IPS-18c (cell line): Measurements from ENCODE around the gene DHCR24.

Experiments
- H3K4me3 ChIP-seq: 2 replicates; pipeline ENCODE4 v1.7.0; 2013; ENCODE audit warnings: low read depth, mild to moderate bottlenecking, low read length, moderate library complexity; ENCODE audit not compliant: insufficient read depth
- H3K9me3 ChIP-seq: one replicate; pipeline ENCODE4 v1.6.1; 2013; ENCODE audit warnings: mild to moderate bottlenecking, low read length, moderate library complexity; ENCODE audit not compliant: control insufficient read depth, insufficient read depth

Gene DHCR24

DNA sequence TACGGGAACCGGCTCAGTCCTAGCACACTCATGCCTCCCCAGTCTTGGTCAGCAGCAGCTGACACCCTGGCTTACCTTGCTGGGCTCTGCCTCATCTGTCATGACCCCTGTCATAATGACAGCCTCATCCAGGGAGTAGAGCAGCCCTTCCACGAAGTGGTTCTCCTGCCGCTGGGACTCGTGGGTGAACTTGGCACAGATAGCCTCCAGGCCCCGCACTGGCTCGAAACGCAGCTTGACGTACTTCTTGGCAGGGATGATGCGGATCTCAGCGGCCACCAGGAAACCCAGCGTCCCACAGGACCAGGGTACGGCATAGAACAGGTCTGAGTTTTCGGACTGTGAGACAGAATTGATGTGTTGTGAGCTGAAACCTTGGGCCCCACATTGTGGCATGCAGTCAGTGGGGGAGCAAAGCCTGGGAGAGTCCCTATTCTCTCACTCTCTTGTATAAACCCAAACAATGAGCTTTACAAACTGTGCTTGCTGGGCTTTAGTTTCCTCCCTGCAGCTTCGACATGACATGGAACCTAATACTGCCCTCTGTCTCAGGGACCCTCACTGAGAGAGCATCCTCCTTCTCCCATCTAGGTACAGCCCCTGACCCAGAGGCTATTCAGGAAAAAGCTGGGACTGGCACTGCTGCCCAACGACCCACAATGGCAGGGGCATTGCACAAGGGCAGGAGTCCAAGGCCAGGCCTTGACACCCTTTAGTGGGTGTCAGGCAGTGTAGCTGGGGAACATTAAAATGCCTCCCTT is 15.5 kb downstream of the DHCR24 start:
- Histone ChIP-seq H3K4me3 (no peak overlapping the region), H3K9me3 (no peaks in the 10 kb centered on the region)

DNA sequence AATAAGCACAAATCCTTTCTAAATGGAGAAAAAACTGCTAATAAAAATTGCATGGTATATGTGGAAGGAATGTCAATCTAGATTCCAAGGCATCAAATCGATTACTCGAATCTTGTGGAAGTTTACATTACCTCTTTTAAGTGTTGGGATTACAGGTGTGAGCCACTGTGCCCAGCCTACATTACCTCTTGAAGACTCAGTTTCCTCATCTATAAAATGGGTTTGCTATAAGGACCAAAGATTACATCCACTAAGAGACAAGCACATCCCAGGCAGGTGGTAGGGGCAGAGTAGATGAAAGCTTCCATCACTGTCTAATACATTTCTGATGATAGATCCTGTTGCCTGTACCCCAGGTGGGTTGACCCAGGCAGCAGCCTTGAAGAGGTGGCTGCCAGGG is 16.1 kb downstream of the DHCR24 start:
- Histone ChIP-seq H3K4me3 (no peak overlapping the region), H3K9me3 (no peaks in the 10 kb centered on the region)

DNA sequence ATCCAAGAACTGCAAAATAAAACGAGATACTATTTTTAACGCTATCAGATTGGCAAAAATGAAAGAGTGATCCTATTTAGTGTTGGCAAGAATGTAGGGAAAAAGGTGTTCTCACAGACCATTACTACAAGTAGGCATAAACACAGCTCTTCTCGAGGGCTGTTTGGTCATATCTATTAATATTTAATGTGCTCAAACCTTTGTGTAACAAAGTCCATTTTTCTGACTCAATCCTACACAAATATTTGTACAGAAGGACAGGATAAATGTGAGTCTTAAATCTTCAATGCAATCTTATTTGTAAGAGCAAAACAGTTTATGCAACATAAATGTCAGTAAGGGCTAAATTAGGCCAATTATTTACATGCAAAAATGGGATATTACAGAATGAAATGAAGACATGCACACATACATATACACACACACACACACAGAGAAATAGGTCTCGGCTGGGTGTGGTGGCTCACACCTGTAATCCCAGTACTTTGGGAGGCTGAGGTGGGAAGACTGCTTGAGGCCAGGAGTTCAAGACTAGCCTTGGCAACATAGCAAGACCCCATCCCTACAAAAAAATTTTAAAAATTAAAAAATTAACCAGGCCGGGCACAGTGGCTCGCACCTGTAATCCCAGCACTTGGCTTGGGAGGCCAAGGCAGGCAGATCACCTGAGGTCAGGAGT is 17.7 kb downstream of the DHCR24 start:
- Histone ChIP-seq H3K9me3 (no peaks in the 10 kb centered on the region), H3K4me3 (no peak overlapping the region)

DNA sequence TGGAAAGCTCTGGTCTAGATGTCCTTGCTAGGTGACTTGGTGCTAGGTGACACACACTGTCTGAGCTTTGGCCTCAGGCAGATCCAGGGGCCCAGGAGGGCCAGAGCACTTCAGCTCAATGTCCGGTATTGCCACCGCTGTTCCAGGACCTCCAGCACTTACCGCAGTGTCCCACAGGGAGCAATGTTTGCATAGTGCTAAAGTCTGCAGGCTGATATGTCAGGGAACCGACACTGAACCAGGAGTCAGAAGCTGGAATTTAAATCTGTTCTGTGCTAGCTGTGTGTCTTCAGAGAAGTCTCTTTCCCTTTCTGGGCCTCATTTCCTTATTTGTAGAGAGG is 19.3 kb downstream of the DHCR24 start:
- H3K9me3 ChIP-seq, result no peaks in the 10 kb centered on the region
- H3K4me3 ChIP-seq, result no peak overlapping the region

DNA sequence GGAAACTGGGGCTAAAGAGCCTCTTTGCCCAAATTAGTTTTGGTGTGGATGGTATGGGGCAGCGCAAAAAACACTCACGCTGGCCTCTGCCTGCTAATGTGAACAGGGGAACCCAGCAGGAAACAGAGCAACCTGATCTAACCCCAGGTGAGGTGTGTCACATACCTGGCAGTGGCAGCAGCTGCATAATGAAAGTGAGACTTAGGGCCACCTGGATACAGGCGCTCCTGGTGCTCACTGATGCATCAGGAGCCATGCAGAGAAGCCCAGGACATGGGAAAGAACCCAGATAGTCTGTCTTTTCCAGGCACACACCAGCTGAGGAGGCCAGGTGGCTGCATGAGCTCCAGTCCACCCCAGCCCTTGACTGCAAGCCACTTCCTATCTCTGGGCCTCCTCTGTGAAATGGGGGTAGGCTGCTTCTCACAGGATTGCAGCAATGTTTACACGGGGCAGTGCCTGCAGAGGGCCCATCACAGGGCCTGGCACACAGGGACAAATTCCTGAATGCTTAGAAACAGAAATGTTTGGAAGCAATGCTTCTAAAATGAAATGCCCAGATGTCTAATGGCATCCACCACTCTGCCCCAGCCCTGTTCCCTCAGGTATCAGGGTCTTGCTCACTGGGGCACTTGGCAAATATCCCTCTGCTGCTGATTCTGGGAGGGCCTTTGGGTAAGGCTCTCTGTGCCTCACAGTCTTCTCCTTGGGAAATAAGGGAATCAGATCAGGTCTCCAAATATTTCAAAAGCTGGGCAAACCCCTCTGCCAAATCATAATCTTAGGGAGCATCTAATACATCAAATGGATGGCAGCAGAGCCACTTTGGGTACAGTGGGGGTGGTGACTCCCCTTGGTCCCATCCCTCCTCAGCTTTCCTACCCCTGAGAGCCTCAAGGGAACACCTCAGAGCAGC is 19.9 kb downstream of the DHCR24 start:
- Histone ChIP-seq H3K4me3 (no peak overlapping the region), H3K9me3 (peaks cover 2% of the 10 kb centered on the region)

DNA sequence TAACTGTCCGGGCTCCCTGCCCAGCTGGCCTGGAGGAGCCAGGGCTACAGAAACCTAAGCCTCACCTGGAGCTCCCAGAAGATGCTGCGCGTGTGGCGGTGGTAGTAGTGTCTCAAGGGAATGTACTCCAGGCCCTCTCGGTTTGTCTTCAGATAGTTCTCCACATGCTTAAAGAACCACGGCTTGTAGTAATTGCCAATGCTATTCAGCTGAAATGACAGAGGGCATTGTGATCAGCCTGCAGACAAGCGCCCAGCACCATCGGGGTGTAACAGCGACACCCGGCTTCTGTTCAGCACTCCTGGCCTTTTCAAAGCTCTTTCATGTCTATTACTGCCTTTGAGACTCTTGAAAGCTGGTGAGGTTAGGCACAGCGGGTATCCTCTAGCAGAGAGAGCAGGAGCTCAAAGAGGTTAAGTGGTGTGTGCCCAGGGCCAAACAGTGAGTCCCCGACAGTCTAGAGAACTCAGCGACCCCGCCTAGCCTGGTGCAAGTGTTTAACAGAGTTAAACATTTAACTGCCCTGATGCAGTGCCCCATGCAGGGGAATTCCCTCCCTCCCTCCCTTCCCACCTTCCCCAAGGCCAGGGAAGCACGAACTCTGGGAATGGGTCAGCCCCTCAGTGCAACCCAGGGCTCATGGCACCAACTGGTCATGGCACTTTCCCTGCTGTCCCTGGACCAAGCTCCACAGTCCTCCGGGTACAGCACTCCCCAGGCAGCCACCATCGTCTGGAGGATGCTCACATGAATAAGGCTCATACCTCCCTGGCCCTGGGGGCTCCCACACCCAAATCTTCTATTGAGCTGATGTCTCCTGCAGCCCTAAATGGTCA is 21.5 kb downstream of the DHCR24 start:
- Histone ChIP-seq H3K4me3 (no peak overlapping the region), H3K9me3 (peaks cover 2% of the 10 kb centered on the region)

DNA sequence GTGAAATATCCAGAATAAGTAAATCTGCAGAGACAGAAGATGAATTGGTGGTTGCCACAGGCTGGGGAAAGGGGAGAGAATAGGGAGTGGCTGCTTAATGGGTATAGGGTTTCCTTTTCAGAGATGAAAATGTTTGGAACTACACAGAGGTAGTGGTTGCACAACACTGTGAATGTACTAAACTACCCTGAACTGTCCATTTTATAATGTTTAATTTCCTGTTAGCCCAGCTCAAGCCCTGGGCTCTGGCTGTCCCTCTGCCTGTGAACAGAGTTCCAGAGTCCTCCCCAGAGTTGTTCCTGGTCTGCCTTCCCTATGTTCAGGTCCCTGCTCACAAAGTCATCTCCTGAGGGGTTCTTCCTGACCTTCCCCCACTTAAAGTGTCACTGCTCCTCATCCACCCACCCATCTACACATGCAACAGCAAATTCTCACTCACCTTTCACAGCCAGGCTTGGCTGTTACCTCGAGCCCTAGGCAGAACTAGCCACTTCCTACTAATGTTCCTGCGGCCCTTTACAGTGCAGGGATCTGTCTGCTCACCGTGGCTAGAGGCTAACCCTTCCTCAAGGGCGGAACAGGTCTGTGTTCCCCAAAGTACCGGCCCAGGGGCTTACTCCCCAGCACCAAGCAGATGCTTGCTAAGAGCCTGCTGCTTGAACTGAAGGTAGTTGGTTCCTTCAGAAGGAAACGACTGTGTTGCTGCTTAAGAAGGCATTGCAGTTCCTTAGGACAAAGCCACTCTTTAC is 22.4 kb downstream of the DHCR24 start:
- H3K4me3 ChIP-seq, result no peak overlapping the region
- peaks cover 2% of the 10 kb centered on the region for H3K9me3 ChIP-seq

DNA sequence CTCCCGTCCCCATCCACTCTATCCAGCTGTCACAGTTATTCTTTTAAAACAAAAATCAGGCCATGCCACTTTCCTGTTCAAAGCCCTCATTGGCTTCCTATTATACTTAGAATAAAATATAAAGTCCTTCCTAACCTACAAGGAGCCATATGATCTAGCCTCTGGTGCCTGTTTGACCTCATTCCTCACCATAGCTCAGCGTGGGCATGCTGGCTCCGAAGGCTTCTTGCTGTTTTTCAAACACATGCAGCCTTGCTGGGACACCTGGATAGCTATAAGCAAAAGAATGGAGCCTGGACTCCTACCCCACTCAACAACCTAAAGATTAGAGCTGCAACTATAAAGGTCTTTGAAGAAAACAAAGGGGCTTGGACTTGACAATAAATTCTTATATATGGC is 23.7 kb downstream of the DHCR24 start:
- Histone ChIP-seq H3K4me3 (no peak overlapping the region), H3K9me3 (peaks cover 2% of the 10 kb centered on the region)

DNA sequence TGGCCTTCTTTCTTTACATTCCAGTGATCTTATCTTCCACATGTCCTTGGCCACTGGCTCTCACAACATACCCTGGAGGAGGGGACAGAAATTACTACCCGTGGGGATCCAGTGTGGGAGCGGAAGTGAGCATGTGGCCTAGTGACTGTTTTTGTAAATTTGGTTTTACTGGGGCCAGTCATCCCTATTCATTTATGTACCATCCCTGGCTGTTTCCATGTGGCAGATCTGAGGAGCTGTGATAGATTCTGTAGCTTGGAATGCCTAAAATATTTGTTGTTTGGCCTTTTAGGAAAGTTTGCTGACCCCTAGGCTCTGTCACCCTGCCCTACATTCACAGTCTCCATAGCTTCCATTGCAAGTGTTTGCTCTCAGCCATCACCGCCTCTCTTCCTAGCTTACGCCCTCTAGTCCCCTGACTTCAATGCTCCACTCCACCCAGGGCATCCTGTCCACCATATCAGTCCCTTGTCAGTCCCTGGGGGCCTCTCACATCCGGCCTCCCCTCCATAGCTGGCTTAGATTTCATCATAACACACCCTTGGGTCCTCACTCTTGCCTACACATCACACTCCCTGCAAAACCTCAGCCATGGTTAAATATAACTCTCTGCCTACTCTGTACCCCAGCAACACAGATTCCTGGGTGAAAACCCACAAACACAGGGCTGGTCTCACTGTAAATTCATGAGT is 25.8 kb downstream of the DHCR24 start:
- Histone ChIP-seq H3K9me3 (peaks cover 2% of the 10 kb centered on the region), H3K4me3 (no peak overlapping the region)

DNA sequence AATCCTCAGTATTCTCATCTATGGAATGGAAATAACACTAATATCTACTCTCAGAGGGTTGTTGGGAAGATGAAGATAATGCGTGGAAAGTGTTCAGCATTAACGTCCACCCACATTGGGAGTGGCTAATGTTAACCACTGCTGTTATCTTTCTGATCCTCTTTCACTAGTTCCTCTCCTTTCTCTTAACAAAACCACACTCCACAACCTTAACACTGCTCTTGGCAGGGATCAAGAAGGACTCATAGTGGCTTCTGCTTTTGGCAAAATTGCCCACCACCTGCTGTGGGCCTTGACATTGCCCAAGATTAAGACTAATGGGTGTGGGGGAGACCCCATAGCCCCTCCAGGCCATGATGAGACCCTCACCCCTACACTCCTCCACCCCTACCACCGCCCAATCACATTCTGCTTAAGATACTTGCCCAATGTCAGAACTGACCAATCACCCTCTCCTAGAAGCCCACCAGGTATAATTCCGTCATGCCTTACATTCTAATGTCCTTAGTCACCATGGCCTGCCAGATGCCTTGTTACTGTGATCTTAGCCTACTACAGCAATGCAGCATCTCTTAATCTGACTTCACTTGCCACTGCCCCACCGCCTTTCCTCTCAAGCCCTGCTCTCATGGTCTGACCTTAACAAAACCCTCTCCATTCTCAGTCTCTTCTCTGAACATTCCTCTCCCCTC is 27.1 kb downstream of the DHCR24 start:
- peaks cover 2% of the 10 kb centered on the region for H3K9me3 ChIP-seq
- no peak overlapping the region for H3K4me3 ChIP-seq

DNA sequence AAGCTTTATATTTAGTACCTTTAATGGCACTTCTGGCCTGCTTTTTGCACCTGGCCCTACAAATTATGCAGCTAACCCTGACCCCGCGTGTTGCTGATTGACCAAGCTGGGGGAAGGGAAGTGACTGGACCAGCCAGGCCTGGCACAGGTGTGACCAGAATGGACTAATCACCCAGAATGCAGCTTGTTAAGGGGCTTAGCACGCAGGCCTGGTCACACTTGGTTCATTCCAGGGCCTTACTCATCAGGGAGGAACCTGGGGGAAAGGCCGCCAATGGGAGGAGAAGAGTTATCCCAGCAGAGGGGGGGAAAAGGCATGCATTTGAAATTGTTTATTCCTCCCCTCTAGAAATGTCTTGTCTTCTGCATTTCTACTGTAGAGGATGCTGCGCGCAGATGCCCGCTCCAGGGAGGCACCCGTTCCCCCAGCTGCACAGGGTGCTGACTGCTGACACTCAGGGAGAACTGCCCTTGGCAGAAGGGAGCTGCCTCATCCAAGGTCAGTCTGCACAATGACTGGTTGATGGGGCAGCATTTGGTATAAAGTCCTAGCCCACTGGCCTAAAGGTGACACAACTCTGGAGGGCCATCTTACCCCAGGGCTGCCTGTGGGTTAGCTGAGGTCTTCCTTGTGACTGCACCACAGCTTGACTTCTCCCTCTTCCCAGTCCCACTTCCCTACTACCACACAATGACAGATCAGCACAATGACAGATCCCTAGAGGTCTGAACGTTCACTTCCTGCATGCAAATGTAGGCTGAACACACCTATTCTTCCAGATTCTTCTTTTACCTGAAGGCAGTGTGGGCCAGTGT is 29.0 kb downstream of the DHCR24 start:
- Histone ChIP-seq H3K9me3 (peaks cover 2% of the 10 kb centered on the region), H3K4me3 (no peak overlapping the region)

DNA sequence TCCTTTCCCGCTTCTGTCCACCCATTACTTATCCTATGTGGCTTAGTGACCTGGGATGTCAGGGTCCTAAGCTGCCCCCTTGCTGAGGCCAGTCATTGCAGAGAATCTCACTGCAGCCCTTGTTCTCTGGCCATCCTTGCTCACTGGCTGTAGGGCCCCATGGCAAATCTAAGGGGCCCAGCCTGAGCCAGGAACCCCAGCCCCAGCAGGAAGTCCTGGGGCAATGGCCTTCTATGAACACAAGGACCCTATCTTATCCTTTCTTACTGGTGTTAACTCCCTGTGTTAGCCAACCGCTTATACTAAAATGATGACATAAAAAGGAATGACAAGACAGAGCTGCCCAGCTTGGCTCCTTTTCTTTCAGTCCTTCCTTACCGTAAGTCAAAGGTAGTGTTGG is 29.9 kb downstream of the DHCR24 start:
- no peak overlapping the region for H3K4me3 ChIP-seq
- H3K9me3 ChIP-seq, result no peaks in the 10 kb centered on the region

DNA sequence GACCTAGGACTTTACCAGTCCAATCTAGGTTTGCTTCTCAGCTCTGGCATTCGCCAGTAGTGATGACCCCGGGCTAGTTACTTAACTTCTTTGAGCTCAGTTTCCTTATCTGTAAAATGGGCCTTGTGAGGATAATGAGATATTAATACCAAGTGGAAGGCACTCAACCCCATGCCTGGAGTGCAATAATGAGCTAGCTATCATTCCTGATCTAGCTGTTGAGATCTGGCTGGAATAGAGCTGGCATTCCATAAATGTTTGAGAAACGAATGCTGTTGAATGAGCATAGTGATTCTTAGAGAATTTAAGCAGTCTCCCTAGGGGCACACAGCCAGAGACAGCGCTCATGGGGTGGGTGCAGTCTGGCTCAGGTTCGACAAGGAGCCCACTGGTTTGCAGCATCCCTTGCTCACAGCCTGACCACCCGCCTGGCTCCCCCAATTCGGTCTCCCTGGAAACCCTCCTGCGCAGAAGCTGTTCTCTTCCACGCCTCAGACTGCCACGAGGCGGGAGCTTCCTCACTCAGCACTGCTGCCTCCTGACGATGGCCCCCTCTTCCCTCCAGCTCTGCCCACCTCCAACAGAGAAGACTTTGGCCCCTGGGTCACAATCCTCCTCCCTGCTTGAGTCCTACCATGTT is 32.5 kb downstream of the DHCR24 start:
- H3K4me3 ChIP-seq, result no peak overlapping the region
- H3K9me3 ChIP-seq, result no peaks in the 10 kb centered on the region

DNA sequence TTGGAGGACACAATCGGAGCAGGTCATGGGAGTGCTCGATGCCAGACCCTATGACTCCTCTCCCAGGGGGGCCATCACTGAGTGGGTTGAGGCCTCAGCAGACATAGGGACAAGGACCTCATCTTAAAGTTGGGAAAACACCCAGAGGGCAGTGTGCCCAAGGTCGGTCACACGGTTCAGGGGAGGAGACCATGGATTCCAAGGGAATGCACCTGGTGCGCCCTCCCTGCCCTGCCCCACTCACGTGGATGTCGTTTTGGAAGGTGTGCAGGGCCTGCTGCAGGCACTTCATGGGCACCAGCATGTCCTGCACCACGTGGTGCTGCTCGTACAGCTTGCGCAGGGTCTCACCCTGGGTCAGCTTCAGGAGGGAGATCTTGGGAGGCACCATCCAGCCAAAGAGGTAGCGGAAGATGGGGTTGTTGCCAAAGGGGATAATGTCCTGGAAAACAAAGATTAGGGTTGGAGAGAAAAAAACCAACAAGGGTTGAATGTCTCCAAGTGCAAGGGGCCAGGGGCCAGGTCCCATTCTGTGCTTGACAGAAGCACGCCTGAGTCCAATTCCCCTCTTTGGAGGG is 33.1 kb downstream of the DHCR24 start:
- Histone ChIP-seq H3K4me3 (no peak overlapping the region), H3K9me3 (no peaks in the 10 kb centered on the region)
